Jurkat, Clone E6-1 (cell line): ENCODE data around the gene TFB2M.
"Not testable (repeated sequence)": the region's sequence is repeated elsewhere in the genome, so short reads cannot be mapped to it uniquely, and the experiment has no call there.

Experiments used
- DNase-seq: peaks from one replicate; pipeline ENCODE4 v3.0.0-alpha.2; 2011; ENCODE audit warnings: low read depth, low spot score
- H3K4me3 ChIP-seq: 2 replicates; pipeline ENCODE4 v1.5.1; 2011; ENCODE audit warnings: mild to moderate bottlenecking, low read length, control low read depth, moderate library complexity

Gene TFB2M

GRCh38 chr1:246583448-246584185 lies 17.6 kb upstream of the TFB2M start:
- H3K4me3 ChIP-seq, result no peak overlapping the region
- DNase-seq, result no peak

- DNase-seq, result no peak
- H3K4me3 ChIP-seq, result no peak overlapping the region
Measured at GRCh38 chr1:246583056-246583440, 17.0 kb upstream of the TFB2M start.

DNA sequence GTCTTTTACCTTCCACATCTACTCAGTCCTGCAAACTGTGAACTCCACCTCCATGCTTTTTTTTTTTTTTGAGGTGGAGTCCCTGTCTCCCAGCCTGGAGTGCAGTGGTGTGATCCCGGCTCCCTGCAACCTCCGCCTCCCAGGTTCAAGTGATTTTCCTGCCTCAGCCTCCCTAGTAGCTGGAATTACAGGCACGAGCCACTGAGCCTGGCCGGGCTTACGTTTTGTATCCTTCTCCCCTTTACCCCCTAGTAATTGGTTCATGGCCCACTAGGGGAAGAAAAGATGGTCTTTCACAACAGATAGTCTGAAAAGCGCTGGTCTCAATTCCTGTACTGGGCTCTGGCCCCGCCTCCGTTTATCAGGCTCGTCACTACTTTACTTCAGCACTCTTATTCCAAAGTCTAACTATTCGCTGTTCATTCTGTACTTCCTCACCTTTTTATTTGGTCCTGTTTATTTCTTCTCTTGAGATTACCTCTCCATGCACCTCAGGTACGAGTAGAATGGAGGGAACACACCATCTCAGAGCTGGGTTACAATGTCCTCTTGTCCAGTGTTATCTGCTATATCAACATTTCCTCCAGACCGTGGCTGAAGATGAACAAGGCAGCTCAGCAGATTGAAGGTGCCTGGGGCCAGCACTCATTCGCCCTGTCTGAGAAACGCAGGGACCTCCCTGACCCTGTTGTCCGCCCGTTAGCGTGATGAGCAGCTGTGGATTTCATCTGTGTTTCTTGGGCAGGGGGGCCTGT lies 16.4 kb upstream of the TFB2M start:
- H3K4me3 ChIP-seq, result no peak overlapping the region

DNA sequence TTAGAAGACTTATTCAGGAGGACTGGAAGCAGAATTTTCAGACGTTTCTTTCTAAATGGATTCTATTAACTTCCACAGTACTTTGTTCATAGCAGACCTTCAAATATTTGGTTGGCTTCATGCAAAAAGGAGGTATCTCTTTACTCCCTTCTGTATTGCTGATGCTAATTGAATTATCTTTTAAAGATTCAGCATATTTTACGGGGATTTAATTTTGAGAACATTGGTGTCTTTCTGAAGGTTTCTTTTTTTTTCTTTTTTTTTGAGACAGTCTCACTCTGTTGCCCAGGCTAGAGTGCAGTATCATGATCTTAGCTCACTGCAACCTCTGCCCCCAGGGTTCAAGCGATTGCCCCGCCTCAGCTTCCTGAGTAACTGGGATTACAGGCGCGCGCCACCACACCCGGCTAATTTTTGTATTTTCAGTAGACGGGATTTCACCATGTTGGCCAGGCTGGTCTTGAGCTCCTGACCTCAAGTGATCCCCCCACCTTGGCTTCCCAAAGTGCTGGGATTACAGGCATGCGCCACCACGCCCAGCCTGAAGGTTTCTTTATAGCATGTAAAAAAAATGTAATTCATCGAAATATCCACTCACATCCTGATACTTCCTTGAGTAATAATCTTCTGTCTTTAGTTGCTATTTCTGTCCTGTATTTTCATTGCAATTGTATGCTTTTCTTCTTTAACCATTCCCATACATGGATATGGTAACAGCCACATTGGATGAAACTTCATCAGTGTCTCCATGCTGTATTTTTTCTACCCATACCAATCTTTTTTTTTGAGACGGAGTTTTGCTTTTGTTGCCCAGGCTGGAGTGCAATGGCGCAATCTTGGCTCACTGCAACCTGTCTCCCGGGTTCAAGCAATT lies 14.7 kb upstream of the TFB2M start:
- DNase-seq, result no peak
- H3K4me3 ChIP-seq, result no peak overlapping the region

More for the DNA sequence above, 16.4 kb upstream of the TFB2M start:
- no peak for DNase-seq

DNA sequence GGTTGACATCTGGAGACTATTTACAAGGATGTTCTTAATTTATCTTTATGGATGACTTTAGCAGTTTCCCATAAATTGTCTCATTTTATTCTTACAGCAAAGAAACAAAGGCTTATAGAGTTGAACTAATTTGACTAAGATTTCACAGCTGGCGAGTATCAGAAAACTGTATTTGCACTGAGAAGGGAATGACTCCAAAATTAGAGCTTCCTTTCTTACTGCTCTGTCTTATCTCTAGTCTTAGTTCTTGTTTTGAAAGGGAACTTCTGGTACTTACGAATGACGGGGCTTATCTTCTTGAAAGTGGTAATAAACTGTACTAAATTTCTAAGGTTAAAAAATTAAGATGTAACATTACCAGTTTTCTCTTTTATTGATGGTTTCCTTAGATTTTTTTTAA lies 13.8 kb upstream of the TFB2M start:
- no peak for DNase-seq
- H3K4me3 ChIP-seq, result no peak overlapping the region

DNA sequence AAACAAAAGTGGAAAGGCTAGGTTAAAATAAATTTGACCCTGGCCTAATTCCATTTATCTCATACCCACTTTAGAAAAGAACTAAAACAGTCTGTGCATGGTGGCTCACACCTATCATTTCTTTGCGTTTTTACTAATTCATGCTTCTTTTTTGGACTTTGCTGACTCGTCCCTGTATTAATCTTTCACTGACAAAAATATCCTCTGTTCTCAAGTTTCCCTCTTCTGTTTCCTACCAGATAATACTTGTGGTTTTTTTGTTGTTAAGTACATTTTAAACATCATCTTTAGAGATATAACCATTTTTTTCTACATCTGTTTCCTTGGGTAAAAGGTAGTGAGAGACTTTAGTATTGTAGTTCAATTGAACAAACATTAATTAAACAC lies 11.7 kb upstream of the TFB2M start:
- no peak overlapping the region for H3K4me3 ChIP-seq

DNA sequence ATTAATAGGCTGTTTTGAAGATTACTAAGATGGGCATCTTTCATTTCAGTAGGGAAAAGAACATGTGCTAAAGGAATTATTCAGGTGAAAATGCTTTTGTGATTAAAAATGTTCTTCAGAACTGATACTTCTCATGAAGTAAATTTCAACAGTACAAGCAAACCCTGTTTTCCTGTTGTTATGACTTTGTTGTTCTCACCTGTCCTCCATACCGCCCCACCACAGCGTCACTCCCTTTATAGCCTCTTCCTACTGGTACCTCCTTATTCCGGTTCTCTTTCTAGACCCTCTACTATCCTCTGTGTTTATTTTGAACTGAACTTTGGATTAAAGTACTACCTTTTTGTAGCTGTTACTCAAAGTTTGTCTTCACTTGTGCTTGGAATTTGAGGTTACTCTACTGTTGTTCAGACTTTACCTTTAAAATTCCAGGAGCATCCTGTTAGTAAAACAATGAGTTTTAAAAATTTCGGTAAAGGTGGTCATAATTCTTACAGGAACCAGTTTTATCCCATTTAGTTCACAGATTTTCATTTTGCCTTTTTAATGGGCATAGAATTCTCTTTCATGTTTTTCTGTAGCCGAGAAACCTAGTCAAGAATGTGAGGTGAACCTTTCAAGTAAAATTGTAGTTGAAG lies 11.1 kb upstream of the TFB2M start:
- H3K4me3 ChIP-seq, result no peak overlapping the region
- no peak for DNase-seq

More for the DNA sequence above, 11.7 kb upstream of the TFB2M start:
- peak; percentile 75 for DNase-seq

GRCh38 chr1:246576709-246577032 lies 10.6 kb upstream of the TFB2M start:
- DNase-seq, result no peak
- no peak overlapping the region for H3K4me3 ChIP-seq

- no peak for DNase-seq
- H3K4me3 ChIP-seq, result no peak overlapping the region
Measured at GRCh38 chr1:246573491-246573890, 7.4 kb upstream of the TFB2M start.

- no peak overlapping the region for H3K4me3 ChIP-seq
- no peak for DNase-seq
Measured at GRCh38 chr1:246572785-246573184, 6.7 kb upstream of the TFB2M start.

DNA sequence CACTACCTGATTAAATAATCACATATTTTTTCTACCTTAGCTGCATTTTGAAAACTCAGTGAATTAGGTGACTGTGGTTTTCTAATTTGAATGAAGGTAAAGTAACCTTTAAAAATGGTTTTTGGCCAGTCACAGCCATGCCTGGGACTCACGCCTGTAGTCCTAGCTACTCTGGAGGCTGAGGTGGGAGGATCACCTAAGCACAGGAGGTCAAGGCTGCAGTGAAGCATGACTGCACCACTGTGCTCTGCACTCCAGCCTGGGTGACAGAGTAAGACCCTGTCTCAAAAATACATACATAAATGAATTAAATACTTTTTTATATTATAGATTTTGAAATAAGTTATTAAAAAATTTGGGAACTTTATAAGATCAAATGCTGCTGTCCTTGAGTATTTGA lies 5.9 kb upstream of the TFB2M start:
- H3K4me3 ChIP-seq, result no peak overlapping the region
- no peak for DNase-seq

- H3K4me3 ChIP-seq, result not testable (repeated sequence)
Measured at GRCh38 chr1:246571309-246571708, 5.2 kb upstream of the TFB2M start.

GRCh38 chr1:246569248-246570238 lies 3.5 kb upstream of the TFB2M start:
- no peak overlapping the region for H3K4me3 ChIP-seq
- no peak for DNase-seq

More at GRCh38 chr1:246571309-246571708, 5.2 kb upstream of the TFB2M start:
- not testable (repeated sequence) for DNase-seq

- H3K4me3 ChIP-seq, result peak overlapping the region; percentile 80
- DNase-seq, result no peak
Measured at GRCh38 chr1:246567646-246568235, 1.7 kb upstream of the TFB2M start.

GRCh38 chr1:246566813-246567645 lies 968 bp upstream of the TFB2M start:
- H3K4me3 ChIP-seq, result peak overlapping the region; percentile 80
- peak; percentile 22 for DNase-seq

- peak overlapping the region; percentile 80 for H3K4me3 ChIP-seq
- DNase-seq, result no peak
Measured at GRCh38 chr1:246565751-246566127, 322 bp downstream of the TFB2M start.
